CD14-positive monocyte (primary cell): Measurements from ENCODE around the gene UBAC1. TPM values are rescaled to one million over a fixed set of nuclear protein-coding genes. Genes with fewer than 3 reads are reported as not detected.

Source experiments
- DNase-seq, 3 donors: peaks; one replicate each; pipeline ENCODE4 v3.0.0-alpha.2; 2011 to 2022
- H2AFZ ChIP-seq: 2 replicates; pipeline ENCODE4 v1.6.0; 2012; ENCODE audit warnings: mild to moderate bottlenecking, low read depth, low read length, inconsistent platforms; ENCODE audit not compliant: insufficient read depth, poor library complexity, severe bottlenecking
- H3K27ac ChIP-seq, 2 donors: 1 replicate in 1 of 2; 2 replicates in 1 of 2; pipeline ENCODE4 v1.5.1; 2012 to 2013; ENCODE audit warnings: low read length in 2 of 2, control low read depth in 1 of 2, inconsistent platforms in 1 of 2, low read depth in 1 of 2, mild to moderate bottlenecking in 1 of 2
- H3K27me3 ChIP-seq, 2 donors: one replicate each; pipeline versions ENCODE4 v1.6.0 to v1.6.1; 2011 to 2013; ENCODE audit warnings: low read length in 2 of 2; ENCODE audit not compliant: control insufficient read depth in 2 of 2, insufficient read depth in 2 of 2
- H3K36me3 ChIP-seq, 2 donors: replicated peaks in 1 of 2; 1 replicate in 1 of 2; 2 replicates in 1 of 2; pipeline versions ENCODE4 v1.5.1 to v1.6.1; 2012 to 2013; ENCODE audit warnings: low read length in 2 of 2, control low read depth in 1 of 2, inconsistent platforms in 1 of 2, mild to moderate bottlenecking in 1 of 2; ENCODE audit not compliant: insufficient read depth in 2 of 2, control insufficient read depth in 1 of 2
- H3K4me1 ChIP-seq, 2 donors: 1 replicate in 1 of 2; 2 replicates in 1 of 2; pipeline versions ENCODE4 v1.5.1 to v1.6.1; 2012 to 2013; ENCODE audit warnings: low read length in 2 of 2, control low read depth in 1 of 2, inconsistent platforms in 1 of 2, mild to moderate bottlenecking in 1 of 2, moderate library complexity in 1 of 2; ENCODE audit not compliant: insufficient read depth in 2 of 2, control insufficient read depth in 1 of 2
- H3K4me2 ChIP-seq: replicated peaks from 2 replicates; pipeline ENCODE3; 2012; ENCODE audit warnings: low read length, moderate library complexity, mild to moderate bottlenecking; ENCODE audit not compliant: poor library complexity, severe bottlenecking; ENCODE audit errors: extremely low read depth
- H3K4me3 ChIP-seq, 3 experiments: fragments of 200-600 bp in 1 of 3; sonication (generic) in 1 of 3; replicated peaks in 1 of 3; 1 replicate in 2 of 3; 2 replicates in 1 of 3; pipeline ENCODE4 v1.5.1; 2011 to 2013; ENCODE audit warnings: low read length in 3 of 3, mild to moderate bottlenecking in 3 of 3, control low read depth in 2 of 3, low read depth in 2 of 3, inconsistent platforms in 1 of 3, moderate library complexity in 1 of 3
- H3K79me2 ChIP-seq: 2 replicates; pipeline ENCODE4 v1.6.0; 2012; ENCODE audit warnings: mild to moderate bottlenecking, control low read depth, inconsistent platforms, low read length, moderate library complexity; ENCODE audit not compliant: insufficient read depth
- H3K9ac ChIP-seq: 2 replicates; pipeline ENCODE4 v1.6.0; 2017; ENCODE audit warnings: low read length, mild to moderate bottlenecking; ENCODE audit not compliant: insufficient read depth, poor library complexity, severe bottlenecking
- H3K9me3 ChIP-seq, 2 donors: replicated peaks in 1 of 2; 1 replicate in 1 of 2; 2 replicates in 1 of 2; pipeline versions ENCODE4 v1.5.1 to v1.6.1; 2012 to 2013; ENCODE audit warnings: low read length in 2 of 2, control low read depth in 1 of 2; ENCODE audit not compliant: control insufficient read depth in 1 of 2, insufficient read depth in 1 of 2
- H4K20me1 ChIP-seq: 2 replicates; pipeline ENCODE4 v1.6.0; 2012; ENCODE audit warnings: mild to moderate bottlenecking, low read length, control low read depth, moderate library complexity; ENCODE audit not compliant: insufficient read depth
- H3K27ac Mint-ChIP-seq, 7 donors: one replicate each; pipeline ENCODE4 v1.8.0; 2020; ENCODE audit warnings: mild to moderate bottlenecking in 7 of 7, mixed read lengths in 7 of 7, moderate library complexity in 6 of 7, inconsistent platforms in 2 of 7
- H3K27me3 Mint-ChIP-seq, 3 donors: one replicate each; pipeline ENCODE4 v1.8.0; 2021 to 2022; ENCODE audit warnings: low read depth in 3 of 3, mild to moderate bottlenecking in 3 of 3, mixed read lengths in 3 of 3, moderate library complexity in 3 of 3, inconsistent platforms in 1 of 3
- H3K36me3 Mint-ChIP-seq, 2 donors: one replicate each; pipeline ENCODE4 v1.8.0; 2020; ENCODE audit warnings: mixed read lengths in 2 of 2, inconsistent platforms in 1 of 2, mild to moderate bottlenecking in 1 of 2
- H3K4me1 Mint-ChIP-seq: one replicate; pipeline ENCODE4 v1.8.0; 2020; ENCODE audit warnings: mild to moderate bottlenecking, mixed read lengths
- H3K4me3 Mint-ChIP-seq, 2 donors: one replicate each; pipeline ENCODE4 v1.8.0; 2020; ENCODE audit warnings: mild to moderate bottlenecking in 2 of 2, mixed read lengths in 2 of 2, moderate library complexity in 1 of 2
- H3K9me3 Mint-ChIP-seq, 7 donors: one replicate each; pipeline ENCODE4 v1.8.0; 2020 to 2022; ENCODE audit warnings: mixed read lengths in 7 of 7, mild to moderate bottlenecking in 6 of 7, moderate library complexity in 6 of 7, inconsistent platforms in 2 of 7
- CTCF ChIP-seq: fragments of 200-600 bp; IDR thresholded peaks from one replicate; pipeline ENCODE4 v1.8.0; 2022; ENCODE audit warnings: antibody characterized with exemption, mild to moderate bottlenecking
- WGBS: methylation state at CpG from one replicate; pipeline ENCODE4 v1.1.5; 2013; ENCODE audit warnings: missing lambda C conversion rate; ENCODE audit not compliant: insufficient coverage; 5-methylcytosine and 5-hydroxymethylcytosine counted together
- intact Hi-C, 2 donors: fragments of 100-400 bp; cut with micrococcal nuclease; formaldehyde crosslinking; loops; one replicate each; pipeline versions ENCODE4 v1.15.0 to v1.15.1; 2023
- polyA plus RNA-seq, 3 donors: library from polyadenylated mRNA; depleted of rRNA in 1 of 3; unstranded in 2 of 3; stranded (reverse) in 1 of 3; fragments of 300-500 nt in 2 of 3; fragments of >200 nt in 1 of 3; fragmentation: Illumina TruSeq in 2 of 3; gene quantifications; 1 replicate in 2 of 3; 2 replicates in 1 of 3; pipeline ENCODE4 v1.2.3, GENCODE V29; 2012 to 2021

UBAC1 gene
- polyA plus RNA-seq, 3 donors = 35.8 to 63.1 (median 52.5) TPM

GRCh38 chr9:135983208-135984071 is 22.3 kb upstream of the UBAC1 start:
- Mint-ChIP-seq H3K9me3 (peaks cover 0 to 1% (median 0%) of the 10 kb centered on the region in 7 donors), H3K4me3 (no peak overlapping the region), H3K4me1 (peaks cover 8% of the 10 kb centered on the region), H3K27me3 (peaks cover 3 to 25% (median 16%) of the 10 kb centered on the region in 3 donors), H3K36me3 (no peaks in the 10 kb centered on the region), H3K27ac (no peak overlapping the region)
- Histone ChIP-seq H3K9ac (no peak overlapping the region), H3K9me3 (no peaks in the 10 kb centered on the region), H3K4me3 (no peak overlapping the region), H3K4me1 (peaks cover 8 to 13% of the 10 kb centered on the region in 2 donors), H2AFZ (no peak overlapping the region), H3K27me3 (peaks cover 0 to 16% of the 10 kb centered on the region in 2 donors), H3K4me2 (no peak overlapping the region), H4K20me1 (no peaks in the 10 kb centered on the region), H3K27ac (no peak overlapping the region), H3K36me3 (no peaks in the 10 kb centered on the region), H3K79me2 (no peaks in the 10 kb centered on the region)
- intact Hi-C loops = no loop called here
- no peak for DNase-seq
- 92% methylated on average over 7 of the region's 26 CpGs for WGBS
- no peak for TF ChIP-seq CTCF

- 91% methylated on average over 24 of the region's 24 CpGs for WGBS
- H3K27ac ChIP-seq = no peak overlapping the region
- Mint-ChIP-seq H3K27ac (no peak overlapping the region), H3K4me1 (peaks cover 8% of the 10 kb centered on the region), H3K27me3 (peaks cover 3 to 24% (median 16%) of the 10 kb centered on the region in 3 donors), H3K36me3 (no peaks in the 10 kb centered on the region), H3K4me3 (no peak overlapping the region), H3K9me3 (peaks cover 0 to 1% (median 0%) of the 10 kb centered on the region in 7 donors)
- H3K9me3 ChIP-seq = no peaks in the 10 kb centered on the region
- intact Hi-C loops = no loop called here
- no peak for TF ChIP-seq CTCF
- no peaks in the 10 kb centered on the region for H3K36me3 ChIP-seq
- no peak overlapping the region for H3K4me2 ChIP-seq
- H3K4me3 ChIP-seq = no peak overlapping the region
- H3K27me3 ChIP-seq = peaks cover 0 to 17% of the 10 kb centered on the region in 2 donors
- peaks cover 8 to 14% of the 10 kb centered on the region in 2 donors for H3K4me1 ChIP-seq
- H4K20me1 ChIP-seq = no peaks in the 10 kb centered on the region
- DNase-seq = no peak
- H3K79me2 ChIP-seq = no peaks in the 10 kb centered on the region
- H3K9ac ChIP-seq = no peak overlapping the region
- H2AFZ ChIP-seq = no peak overlapping the region
Observed at GRCh38 chr9:135982499-135983207, 21.5 kb upstream of the UBAC1 start.
